Measurements from ENCODE around the gene GCNT2.
"Not testable (repeated sequence)": the region's sequence is repeated elsewhere in the genome, so short reads cannot be mapped to it uniquely, and the experiment has no call there.

Gene GCNT2

GRCh38 chr6:10662742-10663141 lies 141.6 kb downstream of the GCNT2 start:
- TF ChIP-seq CTCF (IDR thresholded peaks at IDR 0.05; ENCODE audit: insufficient read depth, missing control alignments): no peak
- no peak for FAIRE-seq
- DNase-seq (ENCODE audit: insufficient read length, low spot score): no peak

- DNase-seq (ENCODE audit: insufficient read length, low spot score); FAIRE-seq: not testable (repeated sequence)
Measured at GRCh38 chr6:10665595-10665994, 144.4 kb downstream of the GCNT2 start.

- TF ChIP-seq CTCF (IDR thresholded peaks at IDR 0.05; ENCODE audit: insufficient read depth, missing control alignments): no peak
- DNase-seq (ENCODE audit: insufficient read length, low spot score) (no peak), FAIRE-seq (no peak)
Measured at GRCh38 chr6:10668126-10668917, 147.2 kb downstream of the GCNT2 start.

- TF ChIP-seq CTCF (IDR thresholded peaks at IDR 0.05; ENCODE audit: insufficient read depth, missing control alignments): no peak
- FAIRE-seq: no peak
- no peak for DNase-seq (ENCODE audit: insufficient read length, low spot score)
Measured at GRCh38 chr6:10676403-10676802, 155.3 kb downstream of the GCNT2 start.

GRCh38 chr6:10678456-10678855 lies 157.3 kb downstream of the GCNT2 start:
- no peak for TF ChIP-seq CTCF (IDR thresholded peaks at IDR 0.05; ENCODE audit: insufficient read depth, missing control alignments)
- FAIRE-seq: no peak

More at GRCh38 chr6:10678456-10678855, 157.3 kb downstream of the GCNT2 start:
- no peak for DNase-seq (ENCODE audit: insufficient read length, low spot score)

All from D721Med (cell line).